Femur (tissue), 1 donor: Measurements from ENCODE around the gene MRPL51.
"Not testable (repeated sequence)": the region's sequence is repeated elsewhere in the genome, so short reads cannot be mapped to it uniquely, and the experiment has no call there.

ENCODE experiments used
- DNase-seq: peaks from one replicate; pipeline ENCODE4 v3.0.0-alpha.2; 2017

The MRPL51 gene

DNA sequence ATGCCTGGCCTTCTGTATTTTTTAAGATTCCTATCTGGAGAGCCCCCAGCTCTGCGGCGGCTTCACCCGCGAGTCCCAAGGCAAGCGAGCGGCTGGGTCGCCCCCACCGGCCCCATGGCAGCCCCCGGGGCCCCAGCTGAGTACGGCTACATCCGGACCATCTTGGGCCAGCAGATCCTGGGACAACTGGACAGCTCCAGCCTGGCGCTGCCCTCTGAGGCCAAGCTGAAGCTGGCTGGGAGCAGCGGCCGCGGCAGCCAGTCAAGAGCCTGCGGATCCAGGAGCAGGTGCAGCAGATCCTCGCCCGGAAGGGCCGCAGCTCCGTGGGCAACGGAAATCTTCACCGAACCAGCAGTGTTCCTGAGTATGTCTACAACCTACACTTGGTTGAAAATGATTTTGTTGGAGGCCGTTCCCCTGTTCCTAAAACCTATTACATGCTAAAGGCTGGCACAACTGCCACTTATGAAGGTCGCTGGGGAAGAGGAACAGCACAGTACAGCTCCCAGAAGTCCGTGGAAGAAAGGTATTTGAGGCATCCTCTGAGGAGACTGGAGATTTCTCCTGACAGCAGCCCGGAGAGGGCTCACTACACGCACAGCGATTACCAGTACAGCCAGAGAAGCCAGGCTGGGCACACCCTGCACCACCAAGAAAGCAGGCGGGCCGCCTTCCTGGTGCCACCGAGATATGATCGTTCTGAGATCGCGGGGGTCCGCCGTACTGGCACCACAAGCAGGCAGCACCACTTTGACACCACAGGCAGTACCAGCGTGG, 15.3 kb downstream of the MRPL51 start:
- DNase-seq: not testable (repeated sequence)

DNA sequence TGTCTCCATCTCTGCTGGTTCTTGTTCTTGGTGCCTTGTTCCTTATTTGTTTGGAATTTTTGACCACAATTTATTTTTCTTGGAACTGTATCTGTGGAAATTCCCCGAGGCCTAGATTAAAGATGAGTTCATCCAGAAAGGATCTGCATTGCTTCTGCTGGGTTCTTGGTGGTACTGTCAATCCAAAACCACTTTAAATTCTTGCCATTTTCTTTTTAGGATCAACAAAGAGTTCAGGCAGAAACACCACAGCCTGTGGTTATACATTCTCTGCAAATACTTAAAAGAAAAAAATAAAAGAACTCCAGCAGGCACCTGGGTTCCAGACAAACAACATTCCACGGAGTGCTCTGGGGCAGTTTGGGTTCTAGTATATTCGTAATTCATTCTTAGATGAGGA, 16.6 kb downstream of the MRPL51 start:
- no peak for DNase-seq

GRCh38 chr12:6475233-6475975, 17.7 kb downstream of the MRPL51 start:
- DNase-seq: not testable (repeated sequence)

DNA sequence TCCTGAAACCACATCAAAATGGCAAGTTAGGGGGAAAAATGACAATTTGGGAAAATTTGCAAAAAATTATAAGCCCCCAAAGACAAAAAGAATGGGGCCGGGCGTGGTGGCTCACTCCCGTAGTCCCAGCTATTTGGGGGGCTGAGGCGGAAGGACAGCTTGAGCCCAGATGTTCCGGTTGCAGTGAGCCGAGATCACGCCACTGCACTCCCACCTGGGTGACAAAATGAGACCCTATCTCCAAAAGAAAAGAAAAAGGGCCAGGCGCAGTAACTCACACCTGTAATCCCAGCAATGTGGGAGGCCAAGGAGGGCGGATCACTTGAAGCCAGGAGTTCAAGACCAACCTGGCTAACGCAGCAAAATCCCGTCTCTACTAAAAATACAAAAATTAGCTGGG, 20.6 kb downstream of the MRPL51 start:
- no peak for DNase-seq

GRCh38 chr12:6471989-6472360, 21.1 kb downstream of the MRPL51 start:
- no peak for DNase-seq

- peak; percentile 98 for DNase-seq
These were observed 22.5 kb downstream of the MRPL51 start, which contains the start of gene VAMP1 for GRCh38 chr12:6470375-6471163. VAMP1 (minus strand) TSS chr12:6470677; CDS start chr12:6470531, 146 bp downstream.

GRCh38 chr12:6469609-6470374, 23.3 kb downstream of the MRPL51 start:
- no peak for DNase-seq

- DNase-seq: no peak
These were observed 24.0 kb downstream of the MRPL51 start for GRCh38 chr12:6469092-6469491.

- DNase-seq: no peak
These were observed 24.8 kb downstream of the MRPL51 start for GRCh38 chr12:6468283-6468575.

- DNase-seq: not testable (repeated sequence)
These were observed 25.3 kb downstream of the MRPL51 start for GRCh38 chr12:6467571-6468282.

- not testable (repeated sequence) for DNase-seq
These were observed 26.3 kb downstream of the MRPL51 start for GRCh38 chr12:6466751-6467150.

- no peak for DNase-seq
These were observed 26.9 kb downstream of the MRPL51 start for GRCh38 chr12:6466184-6466573.

DNA sequence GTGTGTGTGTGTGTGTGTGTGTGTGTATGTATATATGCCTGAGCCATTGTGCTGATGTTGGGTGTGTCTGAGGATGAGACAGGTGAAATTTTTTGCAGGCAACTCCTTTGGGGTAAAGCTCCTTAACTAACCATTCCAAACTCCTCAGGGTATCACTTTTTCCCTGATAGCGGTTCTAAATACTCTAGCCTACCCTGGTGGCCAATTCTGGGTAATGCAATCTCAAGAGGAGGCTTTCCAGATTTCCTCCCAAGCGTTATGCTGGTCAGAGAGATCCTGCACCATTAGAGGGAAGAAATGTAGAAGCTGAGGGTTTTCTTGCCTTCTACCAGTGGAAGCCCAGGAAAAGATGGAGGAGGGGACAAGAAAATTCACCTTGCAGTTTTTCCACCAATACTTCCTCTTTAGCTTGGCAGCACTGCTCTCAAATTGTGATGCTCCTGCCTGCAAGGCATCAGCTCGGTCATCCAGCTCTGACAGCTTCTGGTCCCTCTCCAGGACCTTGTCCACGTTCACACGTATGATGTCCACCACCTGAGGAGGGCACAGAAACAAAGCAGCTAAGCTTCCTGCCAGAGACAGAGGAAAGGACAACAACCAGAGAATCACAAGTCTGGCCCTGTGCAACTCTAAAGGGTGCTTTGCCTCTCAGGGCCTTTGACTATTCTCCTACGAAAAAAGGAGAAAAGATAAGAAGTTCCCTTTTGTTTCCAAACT, 27.4 kb downstream of the MRPL51 start:
- peak; percentile 57 for DNase-seq

DNA sequence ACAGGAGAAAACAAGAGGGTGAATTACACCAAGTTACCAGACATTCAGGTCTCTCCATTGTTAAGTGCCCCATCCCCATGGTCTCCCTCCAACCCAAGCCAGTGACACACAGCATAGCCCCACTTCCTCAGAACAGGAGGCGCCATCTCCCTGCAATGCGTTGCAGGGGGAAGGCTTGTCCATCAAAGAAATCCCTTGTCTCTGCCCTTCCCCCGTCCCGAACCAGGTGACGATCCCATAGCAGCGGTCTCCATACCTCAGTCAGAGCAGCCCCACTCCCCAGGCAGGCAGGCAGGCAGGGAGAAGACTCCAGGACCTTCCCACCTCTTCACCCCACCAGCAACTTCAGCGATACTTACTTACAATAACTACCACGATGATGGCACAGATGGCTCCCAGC, 28.5 kb downstream of the MRPL51 start:
- no peak for DNase-seq

GRCh38 chr12:6463858-6464257, 29.2 kb downstream of the MRPL51 start:
- no peak for DNase-seq

DNA sequence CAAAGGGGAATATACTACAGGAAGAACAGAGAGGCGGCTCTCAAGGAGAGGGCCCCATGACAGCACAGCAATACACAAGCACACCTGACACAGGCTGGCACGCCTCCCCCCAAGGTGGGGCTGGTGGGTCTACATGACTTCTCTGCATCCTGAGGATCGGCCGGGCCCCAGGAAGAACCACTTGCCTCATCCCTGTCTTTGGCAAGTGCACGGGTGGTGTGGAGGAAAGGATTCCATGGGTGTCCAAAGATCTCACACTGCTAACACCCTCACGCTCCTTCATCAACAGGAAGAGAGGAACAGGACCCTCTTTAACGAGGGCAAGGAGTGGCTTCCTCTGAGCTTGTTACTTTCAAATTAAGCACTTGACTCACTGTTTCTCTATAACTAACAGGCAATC, 29.8 kb downstream of the MRPL51 start:
- DNase-seq: no peak

DNA sequence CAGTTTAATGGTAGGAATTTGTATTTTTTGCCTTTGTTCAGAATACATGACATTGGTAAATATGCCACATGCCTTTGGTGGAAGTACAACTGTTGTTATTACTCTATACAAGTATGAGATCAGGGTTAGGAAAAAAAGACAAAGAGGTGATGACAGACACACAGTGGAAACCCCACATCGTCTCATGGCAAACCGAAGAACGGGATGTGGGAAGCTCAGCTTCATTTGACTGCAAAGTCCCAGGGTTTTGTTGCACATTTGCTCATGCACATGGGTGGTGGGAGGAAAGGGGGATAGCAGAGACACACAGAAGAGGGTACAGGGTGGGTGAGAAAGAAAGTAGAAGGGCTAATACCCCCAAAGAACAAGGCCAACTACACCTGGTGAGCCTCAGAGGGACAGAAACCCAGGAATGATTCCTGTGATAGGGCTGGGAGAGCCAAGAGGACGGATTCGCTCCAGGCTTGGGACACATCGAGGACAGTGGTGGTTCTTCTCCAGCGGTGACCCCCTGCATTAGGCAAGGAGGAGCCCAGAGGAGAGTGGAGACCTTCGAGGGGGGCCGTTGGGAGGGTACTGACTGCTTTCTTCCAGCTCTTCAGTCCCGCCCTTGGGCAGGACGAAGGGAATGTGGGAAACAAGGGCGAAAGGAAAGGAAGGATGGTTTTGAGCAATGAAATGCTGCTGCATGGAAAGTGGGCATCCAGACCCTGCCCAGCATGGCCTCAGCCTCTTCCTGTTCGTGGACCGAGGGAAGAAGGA, 30.6 kb downstream of the MRPL51 start:
- no peak for DNase-seq

- DNase-seq: peak; percentile 72
These were observed 31.4 kb downstream of the MRPL51 start for GRCh38 chr12:6461401-6462233.

DNA sequence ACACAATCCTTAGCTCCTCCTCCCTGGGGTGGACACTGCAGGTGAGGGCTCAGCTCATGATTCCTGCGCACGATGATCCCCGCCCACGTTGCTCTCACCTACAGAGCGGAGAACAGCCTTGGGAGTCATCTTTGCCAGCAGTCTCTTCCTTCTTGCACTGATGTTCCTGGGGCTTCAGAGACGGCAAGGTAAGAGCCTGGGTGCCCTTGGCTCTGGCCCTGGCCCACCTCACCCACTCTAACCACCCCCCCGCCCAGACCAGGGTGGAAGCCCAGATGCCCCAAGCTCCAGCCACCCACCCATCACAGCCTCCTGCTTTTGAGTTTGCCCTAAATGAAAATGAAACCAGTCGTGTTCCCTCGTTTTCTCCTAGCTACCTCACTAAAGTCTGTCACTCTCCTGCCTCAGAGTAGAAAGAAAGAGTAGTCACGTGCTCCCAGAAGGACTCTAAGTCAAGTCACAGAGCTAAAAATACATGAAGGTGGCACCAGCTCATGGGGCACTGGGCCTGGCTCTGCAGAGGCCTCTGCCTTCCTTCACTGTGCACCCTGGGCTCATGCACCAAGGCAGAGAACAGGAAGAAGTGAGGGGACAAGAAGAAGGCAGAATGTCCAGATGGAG, 32.2 kb downstream of the MRPL51 start:
- no peak for DNase-seq
